GM19240 (cell line): ENCODE results near the gene MICA.
"Not testable (repeated sequence)": the region's sequence is repeated elsewhere in the genome, so short reads cannot be mapped to it uniquely, and the experiment has no call there.

ENCODE experiments used
- DNase-seq: peaks from one replicate; pipeline ENCODE4 v3.0.0; 2011; ENCODE audit warnings: low spot score; ENCODE audit not compliant: insufficient read length

The MICA gene

DNA sequence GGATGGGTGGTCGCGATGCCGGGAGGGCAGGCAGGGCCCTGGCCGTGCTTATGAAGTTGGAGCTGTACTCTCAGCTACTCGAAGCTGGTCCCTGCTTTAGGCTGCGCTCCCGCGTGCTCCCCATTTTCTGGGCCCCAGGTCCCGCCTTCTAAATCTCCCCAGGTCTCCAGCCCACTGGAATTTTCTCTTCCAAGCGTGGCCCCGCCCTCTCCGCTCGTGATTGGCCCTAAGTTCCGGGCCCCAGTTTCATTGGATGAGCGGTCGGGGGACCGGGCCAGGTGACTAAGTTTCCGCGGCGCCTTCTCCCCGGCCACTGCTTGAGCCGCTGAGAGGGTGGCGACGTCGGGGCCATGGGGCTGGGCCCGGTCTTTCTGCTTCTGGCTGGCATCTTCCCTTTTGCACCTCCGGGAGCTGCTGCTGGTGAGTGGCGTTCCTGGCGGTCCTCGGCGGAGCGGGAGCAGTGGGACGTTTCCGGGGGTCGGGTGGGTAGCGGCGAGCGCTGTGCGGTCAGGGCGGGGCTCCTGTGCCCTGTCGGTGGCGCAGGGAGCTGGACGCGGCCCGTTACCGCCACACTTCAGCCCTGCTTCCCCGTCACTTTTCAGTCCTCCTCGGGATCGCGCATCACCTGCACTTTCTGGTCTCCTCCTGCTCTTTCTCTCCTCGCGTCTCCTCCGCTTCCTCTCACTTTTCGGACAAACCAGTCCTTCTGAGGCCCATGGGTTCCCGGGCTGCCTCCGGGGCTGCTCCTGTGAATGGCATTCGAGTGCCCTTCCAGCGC lies at the start of gene MICA:
MICA (plus strand) TSS at position 313 of the 778 bp plus-strand sequence; CDS start at position 351, 38 bp downstream.
- DNase-seq: peak; percentile 67

DNA sequence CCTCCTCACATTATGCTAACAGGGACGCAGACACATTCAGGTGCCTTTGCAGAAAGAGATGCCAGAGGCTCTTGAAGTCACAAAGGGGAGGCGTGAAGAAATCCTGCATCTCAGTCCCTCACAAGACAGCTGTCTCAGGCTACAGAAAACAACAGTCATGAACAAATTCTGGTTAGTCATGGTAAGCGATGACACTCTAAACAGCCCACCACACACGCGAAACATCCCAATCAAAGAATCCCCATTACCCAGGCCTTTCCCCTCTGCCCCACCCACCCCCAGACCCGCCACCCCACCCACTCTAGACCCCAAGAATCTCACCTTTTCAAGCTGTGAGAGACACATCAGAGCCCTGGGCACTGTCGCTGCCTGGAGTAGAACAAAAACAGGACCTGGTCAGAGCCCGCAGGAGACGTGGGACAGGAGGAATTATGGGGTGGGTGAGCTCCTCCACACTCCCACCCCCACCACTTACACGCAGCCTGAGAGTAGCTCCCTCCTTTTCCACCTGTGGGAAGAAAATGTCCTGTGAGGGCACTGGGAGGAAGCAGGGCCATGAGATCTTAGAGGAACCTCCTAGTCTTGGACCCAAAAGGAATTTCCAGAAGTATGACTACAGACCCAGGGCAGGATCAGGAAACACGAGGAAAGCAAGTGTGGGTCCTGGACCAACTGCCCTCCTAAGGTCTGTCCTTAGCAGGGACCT lies 49.1 kb upstream of the MICA start:
- no peak for DNase-seq

DNA sequence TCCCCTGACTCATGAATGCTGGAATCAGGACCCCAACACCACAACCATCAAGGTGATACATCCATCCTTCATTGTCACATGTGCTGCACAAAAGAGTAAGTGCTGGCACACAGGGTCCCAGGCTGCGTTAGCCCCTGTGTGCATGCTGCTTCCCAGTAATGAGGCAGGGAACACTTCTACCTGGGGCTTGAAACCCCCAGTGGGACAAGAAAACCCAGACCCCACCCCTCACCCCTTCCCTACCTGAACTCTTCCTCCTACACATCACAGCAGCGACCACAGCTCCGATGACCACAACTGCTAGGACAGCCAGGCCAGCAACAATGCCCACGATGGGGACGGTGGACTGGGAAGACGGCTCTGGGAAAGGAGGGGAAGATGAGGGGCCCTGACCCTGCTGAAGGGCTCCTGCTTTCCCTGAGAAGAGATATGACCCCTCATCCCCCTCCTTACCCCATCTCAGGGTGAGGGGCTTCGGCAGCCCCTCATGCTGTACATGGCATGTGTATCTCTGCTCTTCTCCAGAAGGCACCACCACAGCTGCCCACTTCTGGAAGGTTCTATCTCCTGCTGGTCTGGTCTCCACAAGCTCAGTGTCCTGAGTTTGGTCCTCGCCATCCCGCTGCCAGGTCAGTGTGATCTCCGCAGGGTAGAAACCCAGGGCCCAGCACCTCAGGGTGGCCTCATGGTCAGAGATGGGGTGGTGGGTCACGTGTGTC lies 48.4 kb upstream of the MICA start:
- DNase-seq: no peak

DNA sequence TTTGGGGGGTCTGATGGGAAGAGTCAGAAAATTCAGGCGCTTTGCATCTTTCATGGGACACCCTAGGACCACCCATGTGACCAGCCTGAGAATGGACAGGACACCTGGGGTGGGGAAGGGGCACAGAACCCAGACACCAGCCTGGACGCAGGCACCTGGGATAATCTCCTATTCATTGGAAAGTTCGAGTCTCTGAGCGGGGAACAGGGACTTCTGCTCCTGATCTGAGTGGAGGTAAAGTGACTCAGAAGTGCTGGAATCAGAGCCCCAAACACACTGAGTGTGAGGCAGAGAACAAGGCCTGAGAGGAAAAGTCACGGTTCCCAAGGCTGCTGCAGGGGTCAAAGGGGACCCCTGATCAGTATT lies 47.8 kb upstream of the MICA start:
- no peak for DNase-seq

DNA sequence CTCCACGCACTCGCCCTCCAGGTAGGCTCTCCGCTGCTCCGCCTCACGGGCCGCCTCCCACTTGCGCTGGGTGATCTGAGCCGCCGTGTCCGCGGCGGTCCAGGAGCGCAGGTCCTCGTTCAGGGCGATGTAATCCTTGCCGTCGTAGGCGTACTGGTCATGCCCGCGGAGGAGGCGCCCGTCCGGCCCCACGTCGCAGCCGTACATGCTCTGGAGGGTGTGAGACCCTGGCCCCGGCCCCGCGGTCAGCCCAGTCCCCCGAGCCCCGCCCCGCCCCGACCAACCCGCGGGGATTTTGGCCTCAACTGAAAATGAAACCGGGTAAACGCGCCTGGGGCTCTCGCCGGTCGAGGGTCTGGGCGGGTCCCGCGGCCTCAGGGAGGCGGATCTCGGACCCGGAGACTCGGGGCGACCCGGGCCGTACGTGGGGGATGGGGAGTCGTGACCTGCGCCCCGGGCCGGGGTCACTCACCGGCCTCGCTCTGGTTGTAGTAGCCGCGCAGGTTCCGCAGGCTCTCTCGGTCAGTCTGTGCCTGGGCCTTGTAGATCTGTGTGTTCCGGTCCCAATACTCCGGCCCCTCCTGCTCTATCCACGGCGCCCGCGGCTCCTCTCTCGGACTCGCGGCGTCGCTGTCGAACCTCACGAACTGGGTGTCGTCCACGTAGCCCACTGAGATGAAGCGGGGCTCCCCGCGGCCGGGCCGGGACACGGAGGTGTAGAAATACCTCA lies 47.0 kb upstream of the MICA start:
- DNase-seq: no peak

DNA sequence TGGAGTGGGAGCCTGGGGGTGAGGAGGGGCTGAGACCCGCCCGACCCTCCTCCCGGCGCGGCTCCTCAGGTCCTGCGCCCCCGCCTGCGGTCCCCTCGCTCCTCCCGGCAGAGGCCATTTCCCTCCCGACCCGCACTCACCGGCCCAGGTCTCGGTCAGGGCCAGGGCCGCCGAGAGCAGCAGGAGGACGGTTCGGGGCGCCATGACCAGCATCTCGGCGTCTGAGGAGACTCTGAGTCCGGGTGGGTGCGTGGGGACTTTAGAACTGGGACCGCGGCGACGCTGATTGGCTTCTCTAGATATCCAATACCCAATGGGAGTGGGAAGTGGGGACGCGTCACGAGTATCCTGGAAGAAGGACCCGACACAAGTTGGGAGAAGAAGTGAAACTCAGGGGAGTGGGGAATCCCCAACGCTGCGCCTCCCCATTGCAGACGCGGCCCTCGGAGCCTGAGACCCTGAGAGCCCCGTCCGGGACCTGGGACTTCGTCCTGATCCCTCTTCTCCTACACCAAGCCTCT lies 46.4 kb upstream of the MICA start, which contains the start of gene HLA-B:
HLA-B (minus strand) TSS at position 234 of the 521 bp plus-strand sequence; CDS start at position 213, 21 bp downstream.
- DNase-seq: no peak

DNA sequence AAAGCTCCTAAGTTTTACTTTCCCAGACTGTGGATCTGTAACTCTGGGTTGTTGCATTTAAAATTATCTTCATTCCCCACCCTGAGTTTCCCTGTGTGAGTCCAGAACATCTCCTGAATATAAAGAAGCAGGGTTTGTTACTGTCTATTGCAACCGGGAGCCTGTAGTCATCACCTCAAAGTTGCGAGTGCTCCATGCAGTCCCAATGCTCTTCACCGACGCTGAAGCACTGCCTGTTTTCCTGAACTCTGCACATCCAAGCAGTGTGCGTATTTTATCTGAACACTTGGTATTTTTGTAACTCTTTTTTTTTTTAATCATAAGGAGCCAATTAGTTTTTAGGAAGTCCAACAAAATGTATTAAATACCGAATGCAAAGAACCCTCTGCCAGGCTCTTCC lies 45.5 kb upstream of the MICA start:
- DNase-seq: no peak

DNA sequence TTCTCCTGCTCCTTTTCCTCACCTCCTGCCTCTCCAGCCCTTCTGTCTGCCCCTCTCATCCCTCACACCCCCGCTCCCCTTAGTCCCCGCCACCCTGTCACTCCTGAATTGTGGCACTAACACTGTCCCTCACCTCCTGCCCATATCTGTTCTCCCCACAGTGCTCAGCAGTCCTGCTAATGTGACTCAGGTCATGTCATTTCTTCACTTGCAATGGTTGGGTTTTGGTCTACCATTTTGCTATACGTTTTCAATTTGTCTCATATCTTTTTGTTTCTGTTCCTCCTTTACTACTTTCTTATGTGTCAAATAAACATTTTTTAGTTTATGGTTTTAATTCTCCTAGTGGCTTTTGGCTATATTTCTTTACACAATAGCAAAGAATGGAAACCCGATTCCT lies 45.1 kb upstream of the MICA start:
- DNase-seq: no peak

DNA sequence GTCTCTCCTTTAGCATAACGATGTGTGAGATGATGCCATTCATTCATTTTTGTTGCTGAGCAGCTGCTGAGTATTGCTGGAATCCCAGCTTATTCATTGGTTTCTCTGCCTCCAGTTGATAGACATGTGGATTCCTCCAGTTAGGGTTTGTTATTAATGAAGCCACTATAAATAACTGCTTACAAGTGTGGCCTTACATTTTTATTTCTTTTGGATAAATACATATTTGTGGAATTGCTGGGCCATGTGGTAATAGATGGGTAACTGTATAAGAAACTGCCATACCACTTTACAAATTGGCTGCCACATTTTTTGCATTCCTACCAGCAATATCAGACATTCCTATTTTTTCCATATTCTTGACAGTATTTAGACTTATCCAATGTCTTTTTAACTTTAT lies 43.8 kb upstream of the MICA start:
- DNase-seq: no peak

DNA sequence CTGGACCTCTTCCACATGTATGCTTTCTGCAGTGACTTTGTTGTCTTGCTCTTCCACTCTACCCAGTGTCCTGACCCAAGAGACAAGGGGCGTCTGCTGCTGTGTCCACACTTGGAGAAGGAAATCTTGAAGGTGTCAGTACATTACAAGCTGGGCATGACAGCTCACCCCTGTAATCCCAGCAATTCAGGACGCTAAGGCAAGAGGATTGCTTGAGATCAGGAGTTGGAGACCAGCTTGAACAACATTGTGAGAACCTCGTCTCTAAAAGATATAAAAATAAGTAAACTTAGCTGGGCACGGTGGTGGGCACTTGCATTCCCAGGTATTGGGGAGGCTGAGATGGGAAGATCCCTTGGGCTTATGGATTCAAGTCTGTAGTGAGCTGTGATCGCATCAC lies 40.6 kb upstream of the MICA start:
- no peak for DNase-seq

DNA sequence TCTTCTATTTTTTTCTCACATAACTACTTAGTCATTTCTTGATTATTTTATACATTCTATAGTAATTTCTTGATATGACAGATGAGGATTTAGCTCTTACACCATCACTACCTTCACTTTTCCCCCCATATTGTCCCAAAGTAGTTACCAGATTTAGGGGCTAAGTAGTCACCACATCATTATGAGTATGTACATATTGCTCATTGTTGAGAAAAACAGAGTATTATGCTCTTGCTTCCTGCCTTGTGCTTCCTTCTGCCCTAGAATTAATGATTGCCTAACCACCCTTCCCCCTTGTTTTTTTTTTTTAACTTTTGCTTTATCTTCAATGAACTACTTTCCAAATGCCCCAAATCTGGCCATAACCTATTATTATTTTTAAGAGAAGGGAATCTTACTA lies 39.6 kb upstream of the MICA start:
- no peak for DNase-seq

DNA sequence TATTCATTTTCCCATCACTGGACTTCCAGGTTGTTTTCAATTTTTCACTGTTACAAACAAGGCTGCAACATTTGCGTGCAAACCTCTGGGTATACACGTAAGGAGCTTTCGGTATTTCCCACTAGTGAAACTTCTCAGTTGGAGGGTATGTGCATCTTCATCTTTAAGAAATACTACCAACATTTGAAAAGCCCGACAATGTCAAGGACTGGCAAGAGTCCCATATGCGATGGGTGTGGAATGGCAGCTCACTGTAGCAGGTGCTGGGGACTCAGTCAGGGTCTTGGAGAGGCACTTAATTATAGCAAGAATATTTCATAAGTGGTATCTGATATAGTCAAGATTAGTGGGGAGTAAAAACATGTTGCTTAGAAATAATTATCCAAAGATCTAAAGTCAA lies 37.5 kb upstream of the MICA start:
- DNase-seq: no peak

DNA sequence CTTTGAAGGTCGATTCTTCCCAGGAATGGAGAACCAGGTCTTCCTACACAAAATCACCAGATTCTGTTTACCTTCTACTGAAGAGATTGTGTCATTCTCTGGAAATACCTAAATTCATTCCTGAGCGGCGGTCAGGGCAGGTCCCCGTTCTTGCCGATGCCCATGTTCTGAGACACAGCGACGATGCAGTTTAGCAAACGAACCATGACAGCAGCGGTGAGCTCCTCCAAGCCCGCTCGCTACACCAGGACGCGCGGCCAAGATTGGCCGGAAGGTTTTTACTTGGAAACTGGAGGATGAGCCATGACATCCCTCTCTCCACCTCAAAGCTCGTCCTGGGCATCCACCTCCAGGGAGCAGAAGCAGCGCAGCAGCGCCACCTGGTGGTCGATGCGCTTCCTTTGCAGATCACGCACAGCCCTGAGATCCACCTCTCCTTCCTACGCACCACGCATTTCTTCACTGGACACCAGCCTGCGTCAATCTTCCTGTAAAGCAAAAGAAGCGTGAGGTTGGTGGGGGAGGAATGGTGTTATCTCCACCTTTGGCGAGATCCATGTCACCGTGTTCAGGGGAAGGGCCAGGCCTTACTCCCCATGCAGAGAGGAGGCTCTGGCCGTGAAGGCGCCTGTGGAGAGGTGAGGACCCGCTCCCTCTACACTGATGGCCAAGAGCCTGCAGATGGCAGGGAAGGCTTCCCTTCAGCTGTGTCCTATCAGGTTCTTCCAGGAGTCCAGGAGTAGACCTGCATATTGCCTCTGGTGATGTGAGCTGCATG lies 36.5 kb upstream of the MICA start:
- peak; percentile 18 for DNase-seq

DNA sequence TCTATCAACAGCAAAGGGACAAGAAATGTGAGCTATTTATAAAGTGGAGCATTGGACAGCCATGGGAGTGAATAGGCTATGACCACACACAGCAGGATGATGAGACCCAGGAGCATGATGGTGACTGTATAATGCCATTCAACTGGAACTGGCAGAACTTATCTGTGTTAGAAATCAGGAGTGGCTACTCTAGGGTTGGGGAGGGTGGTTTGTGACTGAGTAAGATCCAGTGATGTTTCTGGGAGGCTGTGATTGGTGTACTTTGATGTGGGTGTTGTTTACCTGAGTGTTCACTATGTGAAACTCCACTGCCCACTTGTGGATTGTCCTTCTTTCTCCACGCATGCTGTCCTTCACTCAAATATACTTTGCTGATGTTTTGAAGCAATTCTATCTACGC lies 34.9 kb upstream of the MICA start:
- DNase-seq: no peak

DNA sequence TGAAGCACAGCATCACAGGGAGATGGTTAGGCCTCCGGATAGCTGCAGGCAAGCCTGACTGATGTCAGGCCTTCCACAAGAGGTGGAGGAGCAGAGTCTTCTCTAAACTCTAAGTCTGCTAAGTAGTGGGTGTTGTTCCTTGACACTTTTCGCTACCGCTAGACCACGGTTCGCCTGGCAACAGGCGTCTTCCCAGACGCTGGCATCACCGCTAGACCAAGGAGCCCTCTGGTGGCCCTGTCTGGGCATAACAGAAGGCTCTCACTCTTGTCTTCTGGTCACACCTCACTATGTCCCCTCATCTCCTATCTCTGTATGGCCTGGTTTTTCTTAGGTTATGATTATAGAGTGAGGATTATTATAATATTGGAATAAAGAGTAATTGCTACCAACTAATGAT lies 29.3 kb upstream of the MICA start:
- not testable (repeated sequence) for DNase-seq

DNA sequence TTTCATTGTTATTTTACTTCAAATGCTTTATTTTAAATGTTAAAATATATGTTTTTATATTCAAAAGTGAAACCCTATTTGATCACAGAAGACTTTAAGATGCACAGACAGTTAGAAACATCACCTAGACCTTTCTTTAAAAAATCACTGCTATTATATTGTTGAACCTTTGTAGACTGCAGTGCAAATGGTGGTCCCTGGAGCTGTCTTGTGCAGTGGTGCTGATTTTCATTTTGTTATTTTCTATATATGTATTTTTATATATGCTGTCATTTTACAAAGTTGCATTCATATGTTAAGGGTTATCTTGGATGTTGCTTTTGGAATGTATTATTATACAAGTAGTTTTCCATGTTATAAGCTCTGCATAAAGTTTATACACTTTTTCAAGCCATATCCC lies 27.7 kb upstream of the MICA start:
- no peak for DNase-seq

DNA sequence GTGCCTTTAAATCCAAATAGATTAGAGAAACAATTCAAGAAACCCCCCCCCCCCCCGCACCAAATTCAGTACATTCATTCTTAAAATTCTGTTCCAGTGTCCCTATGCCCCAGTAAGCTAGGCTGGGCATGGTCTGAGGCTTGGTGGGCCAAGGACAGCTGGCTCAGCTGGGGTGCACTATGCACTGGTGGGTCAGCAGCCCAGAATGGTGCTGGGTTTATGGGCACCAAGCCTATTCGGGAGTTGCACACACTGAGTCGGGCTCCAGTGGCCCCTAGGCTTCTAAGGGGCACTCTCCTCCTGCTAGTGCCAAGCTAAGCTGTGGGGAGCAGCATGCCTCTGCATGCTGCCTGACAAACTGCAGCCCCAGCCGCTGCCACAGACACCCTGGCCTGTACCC lies 26.4 kb upstream of the MICA start:
- DNase-seq: no peak

DNA sequence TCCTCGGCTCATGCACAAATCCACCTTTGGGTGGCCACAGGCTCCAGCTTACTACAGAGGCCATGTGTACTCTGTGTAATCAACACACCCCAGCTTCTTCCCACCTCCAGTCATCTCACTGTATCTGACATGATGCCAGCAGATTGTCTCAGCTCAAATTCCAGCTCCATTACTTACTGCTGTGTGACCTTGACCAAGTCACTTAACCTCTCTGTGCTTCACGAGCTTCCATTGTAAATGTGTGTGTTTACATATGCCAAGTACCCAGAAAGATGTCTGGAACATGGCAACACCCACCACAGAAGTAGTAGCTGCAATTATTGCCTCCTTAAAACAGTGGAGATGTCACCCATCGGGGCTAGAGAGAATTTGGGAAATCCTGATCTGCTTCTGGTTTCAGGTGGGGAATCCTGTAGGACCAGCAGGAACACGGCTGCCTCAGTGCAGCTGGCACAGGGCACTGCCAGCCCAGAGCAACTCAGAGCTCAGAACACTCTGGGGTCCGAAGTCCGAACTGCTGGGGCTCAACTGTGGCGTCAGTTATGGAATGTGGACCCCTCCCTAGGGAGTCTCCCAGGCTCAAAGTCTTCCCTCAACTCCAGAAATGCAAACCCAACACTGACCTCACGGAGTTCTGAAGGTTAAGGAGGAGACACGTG lies 25.2 kb upstream of the MICA start:
- DNase-seq: no peak

DNA sequence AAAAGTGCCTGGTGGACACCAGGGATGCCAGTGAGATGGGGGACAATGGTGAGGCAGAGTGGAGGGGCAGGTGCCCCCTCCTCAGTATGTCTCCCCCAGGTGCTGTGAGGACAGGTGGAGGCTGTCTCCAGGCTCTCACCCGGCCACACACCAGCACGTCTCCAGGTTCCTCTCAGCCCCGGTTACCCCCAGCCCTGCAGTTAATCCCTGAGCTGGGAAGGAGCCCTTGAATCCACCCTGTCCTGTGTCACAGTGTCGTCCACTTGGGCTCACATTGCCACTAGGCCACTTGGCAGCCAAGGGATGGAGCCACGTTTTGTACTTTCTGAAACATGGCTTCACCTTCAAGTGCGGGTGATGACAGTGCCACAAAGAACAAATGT lies 24.7 kb upstream of the MICA start:
- no peak for DNase-seq

DNA sequence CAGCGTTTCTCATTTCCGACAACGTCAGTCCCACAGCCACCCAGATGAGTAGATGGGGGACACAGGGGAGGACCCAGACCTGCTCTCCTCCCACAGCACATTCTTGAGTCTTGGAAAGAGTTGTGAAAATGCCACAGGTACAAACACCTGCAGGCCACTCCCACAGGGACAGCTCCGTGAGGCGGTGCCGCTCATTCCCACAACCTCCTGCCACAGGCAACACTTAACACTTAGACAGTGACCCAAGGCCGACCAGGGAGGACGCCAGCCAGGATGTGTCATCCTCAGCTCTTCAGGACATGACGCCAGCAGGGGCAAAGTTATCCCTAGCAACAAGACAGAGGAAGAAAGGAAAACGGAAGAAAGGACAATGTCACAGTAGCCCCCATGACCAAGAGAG lies 23.5 kb upstream of the MICA start:
- DNase-seq: no peak
